ENCODE measurements around the gene PHOX2A. TPM values are rescaled to one million over a fixed set of nuclear protein-coding genes. Genes with fewer than 3 reads are reported as not detected.

Gene PHOX2A
- total RNA-seq = not detected in 2 replicates

GRCh38 chr11:72244060-72244360, at the start of gene PHOX2A:
PHOX2A (minus strand) TSS chr11:72244176; CDS start chr11:72244004, 172 bp downstream.

DNA sequence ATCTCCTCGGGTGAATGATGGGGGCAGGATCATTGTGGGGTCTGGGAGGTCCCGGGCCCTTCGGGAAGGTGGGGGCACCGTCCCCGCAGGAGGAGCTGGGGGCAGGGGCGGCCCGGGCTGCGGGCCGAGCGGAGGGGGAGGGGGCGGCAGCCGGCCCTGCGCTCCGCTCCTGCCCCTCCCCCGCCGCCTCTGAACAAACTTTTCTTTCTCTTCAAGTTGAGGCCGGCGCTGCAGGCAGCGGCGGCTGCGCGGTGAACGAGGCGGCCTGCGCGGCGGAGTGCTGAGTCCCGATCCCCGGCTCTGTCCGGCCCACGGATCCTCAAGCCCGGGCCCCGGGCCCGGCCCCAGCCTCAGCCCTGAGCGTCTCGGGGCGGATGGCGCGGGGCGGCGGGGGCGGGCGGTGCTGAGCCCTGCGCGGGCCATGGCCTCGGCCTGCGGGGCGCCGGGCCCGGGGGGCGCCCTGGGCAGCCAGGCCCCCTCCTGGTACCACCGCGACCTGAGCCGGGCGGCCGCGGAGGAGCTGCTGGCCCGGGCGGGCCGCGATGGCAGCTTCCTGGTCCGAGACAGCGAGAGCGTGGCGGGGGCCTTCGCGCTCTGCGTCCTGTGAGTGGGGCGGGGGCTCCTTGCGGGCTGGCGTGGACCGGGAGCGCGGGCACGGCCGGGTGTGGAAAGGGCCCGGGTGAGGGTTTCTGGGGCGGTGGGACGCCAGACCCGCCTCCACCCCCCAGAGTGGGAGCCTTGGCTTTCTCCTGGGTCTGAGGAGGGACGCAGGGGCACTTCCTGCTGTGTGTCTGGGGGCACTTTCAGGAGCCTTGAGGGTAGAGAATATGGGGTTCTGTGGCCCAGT, 19.2 kb downstream of the PHOX2A start, which contains the start of gene INPPL1:
INPPL1 (plus strand) TSS at position 204 of the 847 bp plus-strand sequence; CDS start at position 422, 218 bp downstream.

GRCh38 chr11:72216638-72217037, 27.3 kb downstream of the PHOX2A start, which contains the start of gene FOLR2:
FOLR2 (plus strand) TSS chr11:72216794; CDS start chr11:72218585, 1,791 bp downstream.

DNA sequence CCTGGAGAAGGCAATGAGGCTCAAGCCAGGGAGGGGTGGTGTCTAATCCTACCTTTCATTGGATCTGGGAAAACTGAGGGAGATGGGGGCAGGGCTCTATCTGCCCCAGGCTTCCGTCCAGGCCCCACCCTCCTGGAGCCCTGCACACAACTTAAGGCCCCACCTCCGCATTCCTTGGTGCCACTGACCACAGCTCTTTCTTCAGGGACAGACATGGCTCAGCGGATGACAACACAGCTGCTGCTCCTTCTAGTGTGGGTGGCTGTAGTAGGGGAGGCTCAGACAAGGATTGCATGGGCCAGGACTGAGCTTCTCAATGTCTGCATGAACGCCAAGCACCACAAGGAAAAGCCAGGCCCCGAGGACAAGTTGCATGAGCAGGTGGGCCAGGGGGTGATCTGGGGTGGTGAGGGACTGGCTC, 52.0 kb downstream of the PHOX2A start, which contains the start of gene FOLR1:
FOLR1 (plus strand) TSS at position 180 of the 421 bp plus-strand sequence; CDS start at position 214, 34 bp downstream.

Other genes starting within 250 kb of the PHOX2A start
- gene IL18BP, start 245.3 kb downstream of the PHOX2A start, total RNA-seq = 0.45 and 1.0 TPM in 2 replicates
- gene NUMA1, start 163.6 kb downstream of the PHOX2A start, total RNA-seq = 119 and 128 TPM in 2 replicates
- gene LRRC51, start 163.3 kb downstream of the PHOX2A start, total RNA-seq = 4.6 and 10.9 TPM in 2 replicates
- gene LAMTOR1, start 140.9 kb downstream of the PHOX2A start, total RNA-seq = 145 and 149 TPM in 2 replicates
- gene TOMT, start 138.3 kb downstream of the PHOX2A start, total RNA-seq = 0.15 TPM in 1 of 2 replicates, not detected in the other
- gene ANAPC15, start 131.5 kb downstream of the PHOX2A start, total RNA-seq = 64.4 and 69.4 TPM in 2 replicates
- not detected in 2 replicates for gene FOLR3, start 108.5 kb downstream of the PHOX2A start, total RNA-seq
- not detected in 2 replicates for gene FOLR1, start 52.0 kb downstream of the PHOX2A start, total RNA-seq
- not detected in 2 replicates for gene FOLR2, start 27.4 kb downstream of the PHOX2A start, total RNA-seq
- gene INPPL1, start 19.4 kb downstream of the PHOX2A start, total RNA-seq = 51.9 and 67.9 TPM in 2 replicates
- gene CLPB, start 190.4 kb upstream of the PHOX2A start, total RNA-seq = 27.4 and 32.6 TPM in 2 replicates

Data from bronchus fibroblast of lung (primary cell).